ENCODE data around the gene CCSER1.

CCSER1 gene

DNA sequence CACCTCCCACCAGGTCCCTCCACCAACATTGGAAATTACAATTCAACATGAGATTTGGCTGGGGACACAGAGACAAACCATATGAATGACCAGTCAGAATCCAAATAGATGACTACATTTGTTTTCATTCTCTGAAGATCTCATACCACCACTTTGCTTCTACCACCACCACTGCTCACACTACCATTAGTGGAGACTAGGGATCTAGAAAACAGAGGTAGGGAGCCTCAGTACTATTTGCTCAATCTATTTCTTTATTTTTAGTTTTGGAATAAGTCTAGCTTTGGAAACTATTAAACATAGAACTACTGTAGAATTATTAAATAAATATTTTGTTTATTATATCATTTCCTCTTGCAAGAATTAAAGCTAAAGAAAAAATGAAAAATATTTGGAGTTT lies 727.9 kb downstream of the CCSER1 start:
- DNase-seq = no peak
- H3K4me3 ChIP-seq (ENCODE audit: low read depth, low read length) = no peak overlapping the region
- peaks cover 5% of the 10 kb centered on the region; the same call in 1 of the 2 replicates for H3K4me1 ChIP-seq
- TF ChIP-seq CTCF (IDR thresholded peaks at IDR 0.05; ENCODE audit: low read depth, low read length) = no peak
- no peaks in the 10 kb centered on the region for H3K9me3 ChIP-seq
- no peaks in the 10 kb centered on the region for H3K27me3 ChIP-seq
- no peaks in the 10 kb centered on the region for H3K36me3 ChIP-seq

DNA sequence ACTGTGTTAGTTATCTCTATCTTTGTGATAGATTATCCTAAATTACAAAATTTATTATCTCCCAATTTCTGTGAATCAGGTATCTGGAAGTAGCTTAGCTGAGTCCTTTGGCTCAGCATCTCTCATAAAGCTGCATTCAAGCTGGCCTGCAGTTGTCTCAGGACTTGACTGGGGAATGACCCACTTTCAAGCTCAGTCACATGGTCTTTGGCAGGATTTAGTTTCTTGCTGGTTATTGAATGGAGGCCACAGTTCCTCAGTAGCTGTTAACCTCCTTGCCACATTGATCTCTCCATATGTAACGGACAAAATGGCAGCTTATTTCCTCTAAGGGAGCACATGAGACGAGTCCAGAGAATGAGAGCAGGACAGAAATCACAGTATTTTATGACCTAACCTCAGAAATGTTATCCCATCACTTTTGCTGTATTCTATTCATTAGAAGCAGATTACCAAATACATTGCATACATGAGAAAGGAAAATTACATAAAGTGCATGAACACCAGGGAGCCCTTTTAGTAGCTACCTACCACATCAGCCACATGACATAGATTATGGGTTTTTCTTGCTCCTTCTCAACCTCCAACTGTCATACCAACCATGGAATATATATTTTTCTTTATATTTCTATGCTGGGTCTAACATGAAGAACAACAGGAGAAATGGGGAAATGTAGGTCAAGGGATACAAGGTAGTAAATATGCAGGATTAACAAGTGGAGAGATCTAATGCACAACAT lies 730.1 kb downstream of the CCSER1 start:
- Histone ChIP-seq H3K27me3 (no peaks in the 10 kb centered on the region), H3K36me3 (no peaks in the 10 kb centered on the region), H3K4me3 (ENCODE audit: low read depth, low read length) (no peak overlapping the region), H3K9me3 (no peaks in the 10 kb centered on the region), H3K4me1 (peaks cover 5% of the 10 kb centered on the region; the same call in 1 of the 2 replicates)
- TF ChIP-seq CTCF (IDR thresholded peaks at IDR 0.05; ENCODE audit: low read depth, low read length) = no peak
- DNase-seq = no peak

DNA sequence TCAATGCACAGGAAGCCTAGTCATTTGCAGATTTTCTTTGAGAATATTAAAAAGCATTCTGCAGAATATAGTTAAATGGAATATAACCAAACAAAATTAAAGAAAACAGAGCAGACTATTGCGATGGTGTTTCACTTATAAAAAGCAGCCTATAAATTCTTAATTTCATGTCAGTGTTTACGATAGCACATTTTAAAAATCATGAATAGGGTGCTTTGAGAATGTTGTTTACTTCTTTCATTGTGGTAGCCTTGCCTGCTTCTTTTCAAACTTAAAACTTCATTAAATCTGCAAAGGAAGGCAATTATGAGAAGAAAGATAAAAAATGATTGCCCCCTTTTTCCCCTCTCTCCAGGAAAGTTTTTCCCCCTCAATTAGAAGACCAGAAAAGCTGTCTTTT lies 748.6 kb downstream of the CCSER1 start:
- no peaks in the 10 kb centered on the region for H3K4me1 ChIP-seq
- no peaks in the 10 kb centered on the region for H3K9me3 ChIP-seq
- no peak overlapping the region for H3K4me3 ChIP-seq (ENCODE audit: low read depth, low read length)
- DNase-seq = no peak
- no peak for TF ChIP-seq CTCF (IDR thresholded peaks at IDR 0.05; ENCODE audit: low read depth, low read length)
- no peaks in the 10 kb centered on the region for H3K27me3 ChIP-seq
- H3K36me3 ChIP-seq = no peaks in the 10 kb centered on the region

DNA sequence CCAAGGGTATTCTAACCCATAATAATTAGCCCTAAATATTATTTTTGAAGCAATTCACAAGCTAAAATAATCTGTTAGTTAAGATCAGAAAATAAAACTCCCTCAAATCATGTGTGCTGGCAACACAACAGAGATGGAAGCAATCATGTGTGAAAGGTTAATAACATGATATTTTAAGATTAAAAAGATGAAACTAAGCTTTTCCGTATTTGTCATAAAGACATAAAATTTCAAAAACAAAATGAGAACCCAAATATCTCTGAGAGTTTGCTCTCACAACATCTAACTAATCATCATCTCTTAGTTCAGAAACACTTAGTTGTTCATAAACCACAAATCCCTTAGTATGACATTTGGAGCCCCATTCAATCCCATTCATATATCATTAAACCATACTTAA lies 749.1 kb downstream of the CCSER1 start:
- Histone ChIP-seq H3K4me1 (no peaks in the 10 kb centered on the region), H3K36me3 (no peaks in the 10 kb centered on the region), H3K27me3 (no peaks in the 10 kb centered on the region), H3K4me3 (ENCODE audit: low read depth, low read length) (no peak overlapping the region), H3K9me3 (no peaks in the 10 kb centered on the region)
- no peak for DNase-seq
- TF ChIP-seq CTCF (IDR thresholded peaks at IDR 0.05; ENCODE audit: low read depth, low read length) = no peak

DNA sequence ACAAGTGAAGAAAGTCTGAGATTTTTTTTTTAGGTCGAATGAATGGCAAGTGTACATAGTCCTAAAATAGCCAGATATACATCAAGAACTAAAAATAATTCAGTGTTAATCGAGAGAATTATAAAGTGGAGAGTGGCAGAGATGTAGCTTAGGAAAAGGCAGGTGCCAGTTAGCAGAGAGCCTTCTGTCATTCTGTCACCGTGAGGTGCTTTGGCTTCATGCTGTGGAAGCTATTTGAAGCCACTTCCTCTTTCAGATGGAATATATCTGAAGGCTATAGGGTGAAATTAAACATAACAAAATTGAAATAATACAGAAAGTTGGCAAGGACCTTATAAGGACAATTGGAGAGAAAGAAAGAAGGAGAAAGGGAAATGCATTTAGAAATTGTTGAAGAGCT lies 756.3 kb downstream of the CCSER1 start:
- no peaks in the 10 kb centered on the region for H3K9me3 ChIP-seq
- H3K27me3 ChIP-seq = no peaks in the 10 kb centered on the region
- no peaks in the 10 kb centered on the region for H3K4me1 ChIP-seq
- no peak for TF ChIP-seq CTCF (IDR thresholded peaks at IDR 0.05; ENCODE audit: low read depth, low read length)
- no peaks in the 10 kb centered on the region for H3K36me3 ChIP-seq
- DNase-seq = no peak
- no peak overlapping the region for H3K4me3 ChIP-seq (ENCODE audit: low read depth, low read length)

- H3K27me3 ChIP-seq = no peaks in the 10 kb centered on the region
- TF ChIP-seq CTCF (IDR thresholded peaks at IDR 0.05; ENCODE audit: low read depth, low read length) = no peak
- H3K9me3 ChIP-seq = no peaks in the 10 kb centered on the region
- no peak for DNase-seq
- H3K4me1 ChIP-seq = no peaks in the 10 kb centered on the region
- H3K4me3 ChIP-seq (ENCODE audit: low read depth, low read length) = no peak overlapping the region
- no peaks in the 10 kb centered on the region for H3K36me3 ChIP-seq
Measured at GRCh38 chr4:90888571-90888970, 761.4 kb downstream of the CCSER1 start.

All from BE2C (cell line).